Esophagus (tissue), 2 donors: Measurements from ENCODE around the gene ZMYND15. TPM values are rescaled to one million over a fixed set of nuclear protein-coding genes. Genes with fewer than 3 reads are reported as not detected.

Experiments
- H3K27ac ChIP-seq, 2 donors: one replicate each; pipeline ENCODE4 v1.5.1; 2013; ENCODE audit warnings: low read depth in 2 of 2, mild to moderate bottlenecking in 2 of 2, inconsistent platforms in 1 of 2, low read length in 1 of 2, moderate library complexity in 1 of 2
- H3K27me3 ChIP-seq, 2 donors: one replicate each; pipeline ENCODE4 v1.6.1; 2013; ENCODE audit warnings: low read length in 2 of 2, control low read depth in 1 of 2, mild to moderate bottlenecking in 1 of 2; ENCODE audit not compliant: insufficient read depth in 2 of 2, control insufficient read depth in 1 of 2
- H3K36me3 ChIP-seq, 2 donors: one replicate each; pipeline ENCODE4 v1.6.1; 2013; ENCODE audit warnings: low read length in 1 of 2; ENCODE audit not compliant: control insufficient read depth in 2 of 2, insufficient read depth in 2 of 2
- H3K4me1 ChIP-seq, 2 donors: one replicate each; pipeline ENCODE4 v1.6.1; 2013; ENCODE audit warnings: low read length in 1 of 2; ENCODE audit not compliant: control insufficient read depth in 2 of 2, insufficient read depth in 2 of 2
- H3K4me3 ChIP-seq, 2 donors: one replicate each; pipeline ENCODE4 v1.5.1; 2013; ENCODE audit warnings: low read length in 2 of 2, mild to moderate bottlenecking in 2 of 2, low read depth in 1 of 2, moderate library complexity in 1 of 2
- H3K9me3 ChIP-seq, 2 donors: one replicate each; pipeline ENCODE4 v1.6.1; 2013; ENCODE audit warnings: mild to moderate bottlenecking in 2 of 2, low read depth in 1 of 2, low read length in 1 of 2, moderate library complexity in 1 of 2; ENCODE audit not compliant: control insufficient read depth in 2 of 2, insufficient read depth in 1 of 2
- WGBS, 2 donors: extraction: QIAGEN DNeasy Blood & Tissue Kit; methylation state at CpG; one replicate each; pipeline ENCODE4 v1.1.7; 2013; 5-methylcytosine and 5-hydroxymethylcytosine counted together
- polyA plus RNA-seq, 2 donors: library from polyadenylated mRNA; stranded (reverse); fragments of 200-250 nt; gene quantifications; one replicate each; pipeline ENCODE4 v1.2.3, GENCODE V29; 2013
- donor health status: healthy with polysubstance abuse.
- donor health status: Bipolar disorder and iron deficiency.

ZMYND15 gene
- polyA plus RNA-seq, 2 donors = 0.82 to 0.96 TPM

DNA sequence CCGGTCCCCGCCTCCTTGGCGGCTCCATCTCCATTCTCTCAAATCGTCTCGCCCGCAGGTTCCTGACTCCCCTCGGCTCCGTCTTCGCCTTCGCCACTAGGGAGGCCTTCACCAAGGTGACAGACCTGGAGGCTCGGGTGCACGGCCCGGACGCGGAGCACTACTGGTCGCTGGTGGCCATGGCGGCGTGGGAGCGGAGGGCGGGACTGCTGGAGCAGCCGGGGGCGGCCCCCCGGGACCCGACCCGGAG lies 50.0 kb downstream of the ZMYND15 start:
- Histone ChIP-seq H3K27me3 (no peaks in the 10 kb centered on the region), H3K4me1 (peaks cover 13 to 15% of the 10 kb centered on the region in 2 donors), H3K27ac (peak overlapping the region; percentile 98 to 99), H3K36me3 (no peaks in the 10 kb centered on the region), H3K9me3 (no peaks in the 10 kb centered on the region), H3K4me3 (peak overlapping the region; percentile 66 to 69)
- WGBS, 2 donors = 0% methylated on average over 25 of the region's 25 CpGs

DNA sequence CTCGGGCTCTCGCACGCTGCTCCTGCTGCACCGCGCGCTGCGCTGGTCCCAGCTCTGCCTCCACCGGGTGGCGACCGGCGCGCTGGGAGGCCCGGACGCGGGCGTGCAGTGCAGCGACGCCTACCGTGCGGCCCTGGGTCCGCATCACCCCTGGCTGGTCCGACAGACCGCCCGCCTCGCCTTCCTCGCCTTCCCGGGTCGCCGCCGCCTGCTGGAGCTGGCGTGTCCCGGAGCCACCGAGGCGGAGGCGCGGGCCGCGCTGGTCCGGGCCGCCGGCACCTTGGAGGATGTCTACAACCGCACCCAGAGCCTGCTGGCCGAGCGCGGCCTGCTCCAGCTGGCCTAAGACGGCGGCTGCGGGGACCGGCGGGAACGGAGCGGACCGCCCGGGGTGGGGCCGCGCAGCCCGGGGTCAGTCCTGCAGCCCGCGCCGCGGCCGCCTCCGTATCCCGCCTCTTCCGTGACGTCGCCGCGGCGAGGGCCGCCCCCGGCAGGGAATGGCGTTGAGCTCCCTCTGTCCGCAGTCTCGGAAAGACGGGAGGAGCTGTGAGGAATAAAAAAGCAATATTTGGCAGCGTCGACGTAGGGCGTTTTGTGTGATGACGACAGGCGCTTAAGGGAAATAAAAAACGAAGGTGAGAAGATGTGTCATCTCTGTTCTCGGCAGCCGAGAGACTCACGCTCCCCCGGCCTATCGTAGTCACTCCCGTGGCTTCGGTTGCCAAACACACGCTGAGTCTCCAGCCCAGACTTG lies 50.5 kb downstream of the ZMYND15 start:
- no peaks in the 10 kb centered on the region for H3K36me3 ChIP-seq
- H3K27me3 ChIP-seq = no peaks in the 10 kb centered on the region
- peaks cover 13 to 15% of the 10 kb centered on the region in 2 donors for H3K4me1 ChIP-seq
- no peaks in the 10 kb centered on the region for H3K9me3 ChIP-seq
- peak overlapping the region; percentile 66 to 69 for H3K4me3 ChIP-seq
- 0% methylated on average over 46 to 91 of the region's 91 CpGs for WGBS, 2 donors
- H3K27ac ChIP-seq = peak overlapping the region; percentile 98 to 99

DNA sequence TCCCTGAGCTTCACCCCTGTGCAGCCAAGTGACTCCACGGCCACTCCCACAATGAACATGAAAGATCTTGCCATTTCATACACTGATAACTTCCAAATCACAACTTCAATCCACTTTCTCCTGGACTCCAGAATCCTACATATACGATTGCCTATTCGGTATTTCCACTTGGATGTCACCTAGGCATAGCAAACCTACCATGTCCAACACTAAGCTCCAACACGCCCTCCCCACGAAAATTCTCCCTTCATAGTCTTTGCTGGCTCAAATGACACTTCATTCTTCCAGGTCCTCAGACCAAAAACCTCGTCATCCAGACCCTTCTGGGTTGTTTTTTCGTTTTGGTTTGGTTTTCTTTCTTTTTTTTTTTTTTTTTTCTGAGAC lies 51.1 kb downstream of the ZMYND15 start:
- Histone ChIP-seq H3K9me3 (no peaks in the 10 kb centered on the region), H3K4me1 (peaks cover 12% of the 10 kb centered on the region in 2 donors), H3K27ac (peak overlapping the region; percentile 98 to 99), H3K27me3 (no peaks in the 10 kb centered on the region), H3K4me3 (peak overlapping the region; percentile 66 to 69), H3K36me3 (no peaks in the 10 kb centered on the region)
- 29 to 35% methylated on average over 7 of the region's 7 CpGs for WGBS, 2 donors

DNA sequence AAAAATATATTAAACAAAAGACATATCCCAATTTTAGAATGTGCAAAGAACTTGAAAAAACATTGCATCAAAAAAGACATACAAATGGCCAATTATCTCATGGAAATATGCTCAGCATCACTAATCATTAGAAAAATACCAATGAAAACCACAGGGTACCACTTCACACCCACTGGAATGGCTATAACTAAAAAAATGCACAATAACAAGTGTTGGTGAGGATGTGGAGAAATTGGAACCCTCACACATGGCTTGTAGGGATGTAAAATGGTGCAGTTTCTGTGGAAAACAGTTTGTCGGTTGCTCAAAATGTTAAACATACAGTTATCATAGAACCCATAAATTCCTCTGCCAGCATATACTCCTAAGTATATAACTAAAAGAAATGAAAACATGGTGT lies 55.5 kb downstream of the ZMYND15 start:
- Histone ChIP-seq H3K36me3 (peaks cover 7 to 10% of the 10 kb centered on the region in 2 donors), H3K9me3 (no peaks in the 10 kb centered on the region), H3K4me1 (peaks cover 0 to 6% of the 10 kb centered on the region in 2 donors), H3K27me3 (no peaks in the 10 kb centered on the region), H3K27ac (no peak overlapping the region), H3K4me3 (no peak overlapping the region)
- 100% methylated on average over 1 of the region's 1 CpG for WGBS, 2 donors

Other genes starting within 250 kb of the ZMYND15 start
- gene SPNS2, start 241.0 kb upstream of the ZMYND15 start, polyA plus RNA-seq = 100 to 1,000 TPM in 1 of 2 donors, 10 to 100 TPM in 1; 95.3 to 238 TPM
- 10 to 100 TPM; 32.6 to 44.8 TPM for gene MYBBP1A, start 184.4 kb upstream of the ZMYND15 start, polyA plus RNA-seq
- gene GGT6, start 179.3 kb upstream of the ZMYND15 start, polyA plus RNA-seq = 10 to 100 TPM; 49.5 to 72.3 TPM
- 1 to 10 TPM in 1 of 2 donors, under 1 TPM in 1; 0.53 to 1.4 TPM for gene SMTNL2, start 155.3 kb upstream of the ZMYND15 start, polyA plus RNA-seq
- gene ALOX15, start 98.2 kb upstream of the ZMYND15 start, polyA plus RNA-seq = under 1 TPM; 0.04 to 0.22 TPM
- gene PELP1, start 35.7 kb upstream of the ZMYND15 start, polyA plus RNA-seq = 10 to 100 TPM; 19.2 to 29.8 TPM
- gene ARRB2, start 29.2 kb upstream of the ZMYND15 start, polyA plus RNA-seq = 10 to 100 TPM; 10.6 TPM
- gene MED11, start 8.4 kb upstream of the ZMYND15 start, polyA plus RNA-seq = 10 to 100 TPM; 29.8 to 31.1 TPM
- gene CXCL16, start 95 bp downstream of the ZMYND15 start, polyA plus RNA-seq = 10 to 100 TPM; 10.9 to 20.3 TPM
- gene TM4SF5, start 32.1 kb downstream of the ZMYND15 start, polyA plus RNA-seq = under 1 TPM in 1 of 2 donors, not detected in 1; 0.07 TPM
- gene VMO1, start 46.5 kb downstream of the ZMYND15 start, polyA plus RNA-seq = 1 to 10 TPM; 1.3 to 1.5 TPM
- gene GLTPD2, start 49.1 kb downstream of the ZMYND15 start, polyA plus RNA-seq = under 1 TPM in 1 of 2 donors, not detected in 1; 0.38 TPM
- 100 to 1,000 TPM; 110 to 248 TPM for gene PSMB6, start 56.3 kb downstream of the ZMYND15 start, polyA plus RNA-seq
- 10 to 100 TPM; 66.9 to 67.4 TPM for gene PLD2, start 67.3 kb downstream of the ZMYND15 start, polyA plus RNA-seq
- 100 to 1,000 TPM in 1 of 2 donors, 10 to 100 TPM in 1; 86.1 to 161 TPM for gene MINK1, start 93.5 kb downstream of the ZMYND15 start, polyA plus RNA-seq
- gene C17orf107, start 159.7 kb downstream of the ZMYND15 start, polyA plus RNA-seq = under 1 TPM; 0.58 to 0.71 TPM
- under 1 TPM; 0.16 to 0.47 TPM for gene CHRNE, start 163.3 kb downstream of the ZMYND15 start, polyA plus RNA-seq
- gene GP1BA, start 192.4 kb downstream of the ZMYND15 start, polyA plus RNA-seq = under 1 TPM; 0.02 to 0.12 TPM
- 10 to 100 TPM; 18.3 to 43.4 TPM for gene SLC25A11, start 200.2 kb downstream of the ZMYND15 start, polyA plus RNA-seq
- gene RNF167, start 200.4 kb downstream of the ZMYND15 start, polyA plus RNA-seq = 100 to 1,000 TPM in 1 of 2 donors, 10 to 100 TPM in 1; 79.5 to 149 TPM
- gene PFN1, start 208.7 kb downstream of the ZMYND15 start, polyA plus RNA-seq = 100 to 1,000 TPM; 371 to 761 TPM
- gene ENO3, start 211.3 kb downstream of the ZMYND15 start, polyA plus RNA-seq = 10 to 100 TPM in 1 of 2 donors, 1 to 10 TPM in 1; 1.7 to 10.8 TPM
- gene SPAG7, start 228.0 kb downstream of the ZMYND15 start, polyA plus RNA-seq = 10 to 100 TPM; 48.9 to 56.4 TPM
- 10 to 100 TPM; 26.3 to 50.8 TPM for gene CAMTA2, start 247.8 kb downstream of the ZMYND15 start, polyA plus RNA-seq